Fibroblast of upper back skin (primary cell): ENCODE results near the gene POLR3H.
"Not testable (repeated sequence)": the region's sequence is repeated elsewhere in the genome, so short reads cannot be mapped to it uniquely, and the experiment has no call there.

Experiments used
- DNase-seq: peaks from one replicate; pipeline ENCODE4 v3.0.0-alpha.2; 2013

Gene POLR3H, protein sequence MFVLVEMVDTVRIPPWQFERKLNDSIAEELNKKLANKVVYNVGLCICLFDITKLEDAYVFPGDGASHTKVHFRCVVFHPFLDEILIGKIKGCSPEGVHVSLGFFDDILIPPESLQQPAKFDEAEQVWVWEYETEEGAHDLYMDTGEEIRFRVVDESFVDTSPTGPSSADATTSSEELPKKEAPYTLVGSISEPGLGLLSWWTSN

GRCh38 chr22:41543854-41544670 lies at the start of gene POLR3H:
Gene POLR3H (minus strand): TSS chr22:41544470. CDS start chr22:41544101, 369 bp downstream.
- DNase-seq = peak; percentile 98

DNA sequence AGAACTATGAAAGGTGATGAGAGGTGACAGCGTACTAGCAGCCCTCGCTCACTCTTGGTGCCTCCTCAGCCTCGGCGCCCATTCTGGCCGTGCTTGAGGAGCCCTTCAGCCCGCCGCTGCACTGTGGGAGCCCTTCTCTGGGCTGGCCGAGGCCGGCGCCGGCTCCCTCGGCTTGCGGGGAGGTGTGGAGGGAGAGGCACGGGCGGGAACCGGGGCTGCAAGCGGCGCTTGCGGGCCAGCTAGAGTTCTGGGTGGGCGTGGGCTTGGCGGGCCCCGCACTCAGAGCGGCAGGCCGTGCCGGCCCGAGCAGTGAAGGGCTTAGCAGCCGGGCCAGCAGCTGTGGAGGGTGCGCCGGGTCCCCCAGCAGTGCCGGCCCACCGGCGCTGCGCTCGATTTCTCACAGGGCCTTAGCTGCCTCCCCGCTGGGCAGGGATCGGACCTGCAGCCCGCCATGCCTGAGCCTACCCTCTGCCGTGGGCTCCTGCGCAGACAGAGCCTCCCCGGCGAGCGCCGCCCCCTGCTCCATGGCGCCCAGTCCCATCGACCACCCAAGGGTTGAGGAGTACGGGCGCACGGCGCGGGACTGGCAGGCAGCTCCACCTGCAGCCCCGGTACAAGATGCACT lies 49.2 kb upstream of the POLR3H start:
- not testable (repeated sequence) for DNase-seq

DNA sequence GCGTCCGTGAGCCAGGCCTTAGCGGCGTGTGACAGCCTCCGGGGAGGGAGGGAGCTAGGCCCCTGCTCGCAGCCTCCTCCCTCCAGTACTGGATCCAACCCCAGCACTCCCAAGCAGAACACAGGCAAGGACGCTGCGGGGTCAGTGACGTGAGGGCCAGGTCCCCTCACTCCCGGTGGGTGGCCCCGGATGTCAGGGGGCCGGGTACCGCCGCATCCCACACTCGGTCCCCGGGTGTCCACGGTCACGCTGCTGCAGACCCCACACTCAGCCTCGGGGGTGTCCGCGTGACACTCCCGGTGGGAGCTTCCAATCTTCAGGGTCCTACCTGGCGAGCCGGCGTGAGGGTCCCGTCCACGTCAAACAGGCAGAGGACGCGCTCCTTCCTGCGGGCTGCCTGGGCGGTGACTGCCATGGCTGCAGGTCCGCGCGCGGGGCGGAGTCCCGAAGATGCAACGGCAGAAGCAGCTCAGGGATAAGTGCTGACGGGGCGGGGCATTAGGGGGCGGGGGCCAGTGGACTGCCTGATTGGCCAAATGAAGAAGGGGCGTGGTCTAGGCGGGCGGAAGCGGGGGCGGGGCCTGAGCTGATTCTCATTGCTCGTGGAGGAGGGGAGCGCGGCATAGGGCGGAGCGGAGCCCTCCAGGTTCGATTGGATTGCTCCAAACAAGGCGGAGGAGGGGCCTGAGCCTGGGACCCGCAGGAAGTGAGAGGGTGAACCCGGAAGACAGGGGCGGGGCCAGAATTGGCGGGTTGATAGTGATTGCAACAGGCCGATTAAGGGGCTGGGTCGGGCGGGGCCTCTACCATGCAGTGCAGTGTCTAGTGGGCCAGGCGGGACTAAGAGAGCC lies 45.3 kb upstream of the POLR3H start, which contains the start of gene PMM1:
PMM1 (minus strand) TSS at position 450 of the 851 bp plus-strand sequence; CDS start at position 415, 35 bp downstream.
- peak; percentile 100 for DNase-seq

GRCh38 chr22:41587347-41587723 lies 43.1 kb upstream of the POLR3H start:
- no peak for DNase-seq

DNA sequence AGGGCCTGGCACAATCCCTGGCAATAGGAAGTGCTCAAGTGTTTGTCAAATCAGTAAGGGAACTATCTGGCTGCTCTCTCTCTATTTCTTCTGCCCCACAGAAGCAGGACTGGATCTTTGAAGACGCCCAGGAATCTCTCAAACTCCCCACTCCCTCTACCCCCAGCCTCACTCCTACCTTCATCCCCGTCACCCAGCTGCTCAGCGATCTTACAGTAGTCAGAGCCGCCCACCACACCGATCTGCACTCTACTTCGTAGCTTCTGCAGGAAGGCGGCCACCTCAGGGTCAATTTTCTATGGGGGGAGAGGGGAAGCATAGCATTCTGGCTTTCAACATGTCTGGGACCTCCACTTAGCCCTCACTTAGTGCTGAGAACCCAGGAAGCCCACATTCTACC lies 41.6 kb upstream of the POLR3H start:
- no peak for DNase-seq

DNA sequence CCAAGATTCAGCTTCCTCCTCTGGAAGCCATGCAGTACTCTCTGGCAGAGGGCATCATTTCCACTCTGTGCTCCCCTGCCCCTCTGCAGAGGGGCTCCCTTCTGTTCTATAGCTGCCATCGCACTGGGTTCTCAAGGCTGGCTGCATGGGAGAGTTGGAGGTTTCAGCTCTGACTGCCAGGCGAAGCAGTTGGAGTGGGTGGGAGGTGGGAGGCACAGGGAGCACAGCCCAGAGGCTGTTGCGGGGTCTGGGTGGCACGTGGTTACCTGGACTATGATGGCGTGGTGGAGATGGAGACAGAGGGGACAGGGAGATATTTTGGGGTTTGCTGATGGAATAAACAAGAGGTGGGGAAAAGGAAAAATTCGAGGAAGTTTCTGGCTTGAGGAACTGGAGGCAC lies 40.6 kb upstream of the POLR3H start:
- no peak for DNase-seq

- DNase-seq = no peak
Observed at GRCh38 chr22:41582694-41583093, 38.4 kb upstream of the POLR3H start.

- DNase-seq = no peak
Observed at GRCh38 chr22:41579997-41580355, 35.7 kb upstream of the POLR3H start.

DNA sequence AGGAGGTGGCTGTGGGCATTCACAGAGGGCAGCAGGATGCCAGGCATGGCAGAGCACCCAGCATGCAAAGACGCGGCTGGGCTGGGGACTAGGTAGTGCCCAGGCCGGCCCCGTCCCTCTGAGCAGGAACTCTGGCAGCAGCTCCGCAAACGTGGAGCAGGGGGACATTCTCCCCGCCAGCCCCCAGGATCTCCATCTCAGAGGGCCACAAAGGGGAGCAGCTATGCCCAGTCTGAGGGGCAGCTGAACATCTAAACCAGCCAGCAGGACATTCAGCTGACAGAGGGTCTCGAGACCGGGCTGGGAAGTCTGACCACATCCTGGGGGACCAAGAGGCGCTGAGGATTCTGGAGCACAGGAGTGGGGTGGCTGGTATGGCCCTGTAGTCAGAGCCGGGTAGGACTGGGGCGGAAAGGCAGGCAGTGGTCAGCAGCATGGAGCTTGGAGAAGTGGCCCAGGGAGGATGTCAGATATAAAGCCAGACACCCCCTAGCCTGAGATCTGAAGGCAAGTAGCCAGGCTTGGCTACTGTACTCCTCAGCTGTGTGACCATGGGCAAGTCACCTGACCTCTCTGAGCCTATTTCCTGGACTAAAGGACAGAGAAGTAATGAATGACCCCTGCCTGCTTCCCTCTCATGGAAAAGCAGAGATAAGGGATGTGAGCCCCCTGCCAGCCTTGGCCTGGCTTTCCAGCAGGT lies 35.2 kb upstream of the POLR3H start:
- no peak for DNase-seq

- DNase-seq = no peak
Observed at GRCh38 chr22:41578818-41579217, 34.5 kb upstream of the POLR3H start.

DNA sequence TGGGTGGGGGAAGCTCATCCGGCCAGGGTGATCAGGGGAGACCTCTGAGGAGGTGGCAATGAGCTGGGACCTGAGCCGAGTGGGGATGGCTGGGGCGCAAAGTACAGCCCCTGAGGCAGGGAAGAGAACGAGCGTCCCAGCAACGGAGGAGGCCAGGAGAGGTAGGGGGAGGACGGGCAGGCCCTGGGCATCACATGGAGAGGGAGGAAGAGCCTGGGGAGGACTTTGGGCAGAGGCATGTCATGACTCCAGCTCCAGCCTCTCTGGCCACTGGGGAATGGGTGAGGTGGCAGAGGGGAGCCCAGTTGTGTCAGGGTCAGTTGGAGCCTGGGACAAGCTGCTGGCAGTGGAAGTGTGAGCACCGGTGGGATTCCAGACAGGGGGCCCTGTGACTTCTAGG lies 33.8 kb upstream of the POLR3H start:
- no peak for DNase-seq

DNA sequence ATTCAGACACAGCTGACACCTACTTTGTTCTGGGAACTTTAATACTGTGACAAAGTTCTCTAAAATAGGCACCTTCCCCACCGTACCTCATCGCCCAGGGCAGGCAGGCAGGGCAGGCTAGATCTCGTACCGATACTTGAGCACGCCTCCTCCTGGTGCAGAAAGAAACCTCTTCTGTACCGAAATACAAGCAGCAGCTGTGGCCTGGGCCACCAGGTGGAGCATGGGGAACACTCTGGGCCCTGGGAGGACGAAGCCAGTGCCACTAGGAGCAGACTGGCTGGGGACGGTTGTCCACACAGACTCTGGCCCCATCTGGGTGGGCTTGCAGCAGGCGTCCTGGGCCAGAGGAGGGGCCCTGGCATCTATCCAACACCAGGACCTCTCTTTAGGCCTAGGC lies 32.6 kb upstream of the POLR3H start:
- peak; percentile 48 for DNase-seq

- no peak for DNase-seq
Observed at GRCh38 chr22:41575533-41575932, 31.3 kb upstream of the POLR3H start.

DNA sequence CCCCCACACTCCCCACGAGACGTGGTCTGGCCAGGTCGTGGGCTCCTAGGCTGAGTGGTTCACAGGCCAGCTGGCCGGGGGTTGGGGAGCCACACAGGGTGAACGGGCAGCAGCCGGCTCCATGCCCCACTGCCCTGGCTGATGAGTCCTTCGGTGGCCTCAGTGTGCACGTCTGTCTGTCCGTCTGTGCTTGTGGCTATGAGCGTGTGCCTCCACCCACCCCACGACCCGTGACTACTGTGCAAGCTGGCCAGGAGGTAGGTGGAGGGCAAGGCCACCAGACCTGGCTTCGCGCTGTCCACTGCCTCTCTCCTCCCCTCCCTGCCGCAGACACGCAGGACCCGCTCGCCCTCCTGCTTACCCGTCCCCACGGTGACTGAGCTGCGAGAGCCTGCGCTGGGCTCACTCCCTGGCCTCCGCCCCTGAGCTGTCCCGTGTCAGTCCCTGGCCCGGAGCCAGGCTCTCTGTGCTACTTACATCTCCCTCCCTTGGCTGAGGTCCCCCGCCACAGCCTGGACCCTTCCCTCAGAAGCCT lies 30.6 kb upstream of the POLR3H start:
- no peak for DNase-seq

DNA sequence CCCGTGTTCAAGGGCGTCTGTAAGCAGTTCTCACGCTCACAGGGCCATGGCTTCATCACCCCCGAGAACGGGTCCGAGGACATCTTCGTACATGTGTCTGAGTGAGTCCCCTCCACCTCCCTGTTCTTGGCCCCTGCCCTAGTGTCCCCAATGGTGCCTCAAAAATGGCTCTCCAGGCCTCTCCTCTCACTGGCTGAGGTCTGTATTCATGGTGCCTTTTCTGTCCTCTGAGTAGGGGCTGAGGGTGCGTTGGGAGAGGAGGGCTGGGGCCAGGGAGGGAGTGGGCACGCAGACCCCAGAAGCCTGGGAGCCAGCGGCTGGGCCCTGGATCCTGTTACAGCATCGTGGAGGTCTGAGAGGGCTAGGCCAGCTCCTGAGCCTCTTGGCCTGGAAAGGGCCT lies 29.4 kb upstream of the POLR3H start:
- no peak for DNase-seq

- not testable (repeated sequence) for DNase-seq
Observed at GRCh38 chr22:41572305-41572704, 28.0 kb upstream of the POLR3H start.

DNA sequence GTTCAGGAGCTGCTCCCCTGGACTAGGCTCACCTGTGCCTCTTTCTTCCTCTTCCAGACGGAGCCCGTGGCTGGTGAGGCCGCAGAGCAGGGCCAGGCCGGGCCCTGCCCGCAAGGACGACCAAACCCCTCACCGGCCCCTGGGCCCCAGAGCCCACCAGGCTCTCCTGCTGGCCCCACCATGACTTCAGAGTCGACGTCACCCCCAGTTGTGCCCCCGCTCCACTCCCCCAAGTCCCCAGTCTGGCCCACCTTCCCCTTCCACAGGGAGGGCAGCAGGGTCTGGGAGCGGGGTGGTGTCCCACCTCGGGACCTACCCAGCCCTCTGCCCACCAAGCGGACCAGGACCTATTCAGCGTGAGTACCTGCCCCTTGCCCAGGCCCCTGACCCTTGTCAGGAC lies 27.5 kb upstream of the POLR3H start:
- DNase-seq = no peak

DNA sequence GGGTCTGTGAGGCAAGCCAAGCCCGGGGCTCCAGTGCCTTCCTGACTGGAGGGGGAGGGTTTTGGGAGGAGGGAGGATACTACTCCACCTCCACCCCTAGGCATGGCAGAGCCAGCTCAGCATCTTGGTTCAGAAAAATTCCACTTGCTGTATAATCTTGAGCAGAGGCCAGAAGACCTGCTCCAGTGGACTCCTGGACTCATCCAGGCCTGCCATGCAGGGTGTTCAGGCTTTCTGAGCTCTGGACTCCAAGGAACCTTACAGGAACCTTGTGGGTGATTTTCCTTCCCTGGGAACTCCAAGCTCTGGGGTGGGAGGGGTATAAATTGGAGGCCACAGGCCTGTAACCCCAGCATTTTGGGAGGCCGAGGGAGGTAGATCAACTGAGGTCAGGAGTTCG lies 26.0 kb upstream of the POLR3H start:
- no peak for DNase-seq

DNA sequence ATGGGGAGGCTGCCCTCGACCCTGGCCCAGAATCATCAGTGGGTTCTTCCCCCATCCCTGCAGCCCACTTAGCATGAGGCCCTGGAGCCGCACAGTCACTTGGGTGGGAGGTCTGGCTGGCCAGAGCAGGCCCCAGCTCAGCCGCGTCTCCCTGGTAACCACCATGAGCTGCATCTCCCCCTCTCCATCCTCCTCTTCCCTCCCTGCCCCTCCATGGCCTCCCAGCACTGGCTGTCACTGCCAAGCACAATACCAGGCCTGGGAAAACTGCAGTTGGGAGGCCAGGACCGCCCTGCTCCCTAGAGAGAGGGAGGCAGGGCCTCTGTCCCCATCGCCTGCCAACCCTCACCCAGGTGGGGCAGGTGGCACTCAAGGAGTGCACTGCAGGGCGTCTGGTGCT lies 24.5 kb upstream of the POLR3H start:
- DNase-seq = no peak

- DNase-seq = no peak
Observed at GRCh38 chr22:41567512-41567768, 23.2 kb upstream of the POLR3H start.

DNA sequence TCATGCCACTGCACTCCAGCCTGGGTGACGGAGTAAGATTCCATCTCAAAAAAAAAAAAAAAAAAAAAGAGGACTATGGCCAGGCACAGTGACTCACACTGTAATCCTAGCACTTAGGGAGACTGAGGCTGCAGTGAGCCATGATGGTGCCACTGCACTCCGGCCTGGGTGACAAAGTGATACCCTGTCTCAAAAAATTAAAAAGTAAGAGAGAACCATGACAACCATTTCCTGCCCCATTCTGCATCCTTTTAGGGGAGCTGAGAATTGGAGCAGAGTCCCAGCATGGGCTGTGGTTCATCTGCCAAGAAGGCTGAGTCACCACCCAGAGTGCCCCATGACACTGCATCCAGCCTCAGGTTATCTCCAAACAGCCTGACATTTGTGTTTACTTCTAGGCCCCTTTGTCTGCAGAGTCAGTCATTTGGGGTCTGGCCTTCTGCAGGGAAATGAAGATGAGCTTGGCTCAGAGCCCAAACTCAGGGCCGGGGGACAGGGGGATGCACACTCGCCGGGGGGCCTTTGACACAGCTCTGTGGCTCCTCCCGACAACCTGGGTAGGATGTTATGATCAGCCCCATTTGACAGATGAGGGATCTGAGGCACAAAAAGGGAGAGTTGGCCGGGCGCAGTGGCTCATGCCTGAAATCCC lies 21.3 kb upstream of the POLR3H start:
- peak; percentile 77 for DNase-seq

DNA sequence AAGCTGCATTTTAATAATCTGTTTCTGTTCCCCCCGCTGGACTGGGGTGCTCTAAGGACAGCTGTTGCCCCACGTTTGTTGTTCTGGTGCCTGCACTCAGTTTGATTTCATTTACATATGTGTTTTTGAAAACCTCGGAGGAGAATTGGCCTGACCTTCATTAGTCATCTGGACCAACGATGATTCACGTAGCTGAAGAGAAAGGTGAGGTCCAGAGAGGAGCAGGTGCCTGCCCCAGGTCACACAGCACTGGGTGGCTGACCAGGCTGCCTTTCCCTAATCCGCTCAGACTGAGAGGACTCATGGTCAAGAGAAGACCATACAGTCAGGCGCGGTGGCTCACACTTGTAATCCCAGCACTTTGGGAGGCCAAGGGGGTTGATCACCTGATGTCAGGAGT lies 20.3 kb upstream of the POLR3H start:
- DNase-seq = no peak
